Anterior cingulate cortex (tissue), 58 donors: ENCODE data around the gene COQ3.
"Not testable (repeated sequence)": the region's sequence is repeated elsewhere in the genome, so short reads cannot be mapped to it uniquely, and the experiment has no call there.

Source experiments
- DNase-seq, 58 donors: peaks; one replicate each; lab custom pipeline; 2025; lab: John Stamatoyannopoulos, UW

The COQ3 gene

DNA sequence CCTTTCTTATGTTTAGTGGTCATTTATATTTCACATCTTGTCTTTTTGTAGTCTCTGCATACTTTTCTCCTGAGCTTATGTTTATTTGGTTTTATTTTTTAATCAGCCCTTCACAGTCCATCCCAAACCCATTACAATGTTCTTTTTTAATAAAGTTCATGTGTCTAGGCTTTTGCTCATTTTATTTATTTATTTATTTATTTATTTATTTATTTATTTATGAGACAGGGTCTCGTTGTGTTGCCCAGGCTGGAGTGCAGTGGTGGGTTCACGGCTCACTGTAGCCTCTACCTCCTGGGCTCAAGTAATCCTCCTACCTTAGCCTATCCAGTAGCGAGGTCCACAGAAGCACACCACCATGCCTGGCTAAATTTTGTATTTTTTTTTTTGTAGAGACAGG lies 3.1 kb downstream of the COQ3 start:
- DNase-seq, result no peak

DNA sequence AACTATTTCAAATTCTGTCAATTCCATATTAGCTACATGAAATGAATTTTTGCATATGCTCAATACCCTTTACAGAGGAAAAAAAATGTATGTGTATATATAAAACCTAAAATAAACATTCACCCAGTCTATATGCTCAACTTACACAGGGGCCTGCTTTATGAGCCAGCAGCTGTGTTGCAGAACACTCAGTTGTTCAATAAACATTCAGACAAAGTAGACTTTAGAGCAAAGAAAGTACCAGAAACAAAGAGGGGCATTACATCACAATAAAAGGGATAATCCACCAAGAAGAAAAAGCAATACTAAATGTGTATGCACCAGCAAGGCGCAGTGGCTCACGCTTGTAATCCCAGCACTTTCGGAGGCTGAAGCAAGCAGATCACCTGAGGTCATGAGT lies 9.5 kb downstream of the COQ3 start:
- no peak for DNase-seq

DNA sequence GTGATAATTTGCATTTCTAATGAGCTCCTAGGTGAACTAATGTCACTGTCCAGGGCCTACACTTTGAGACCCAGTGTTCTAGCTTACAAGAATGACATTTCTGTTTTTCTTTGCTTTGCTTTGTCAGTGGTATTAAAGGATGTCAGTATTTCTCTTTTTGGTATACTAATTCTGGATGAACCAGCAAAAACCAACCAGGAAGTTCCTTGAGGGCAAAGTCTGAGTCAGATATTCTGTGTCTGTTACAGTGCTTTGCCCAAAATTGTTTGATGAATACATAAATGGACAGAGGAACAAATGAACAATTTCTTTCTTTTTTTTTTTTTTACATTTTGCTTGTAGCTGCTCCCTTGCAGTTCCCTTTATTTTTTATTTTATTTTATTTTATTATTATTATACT lies 15.4 kb downstream of the COQ3 start:
- DNase-seq, result no peak

DNA sequence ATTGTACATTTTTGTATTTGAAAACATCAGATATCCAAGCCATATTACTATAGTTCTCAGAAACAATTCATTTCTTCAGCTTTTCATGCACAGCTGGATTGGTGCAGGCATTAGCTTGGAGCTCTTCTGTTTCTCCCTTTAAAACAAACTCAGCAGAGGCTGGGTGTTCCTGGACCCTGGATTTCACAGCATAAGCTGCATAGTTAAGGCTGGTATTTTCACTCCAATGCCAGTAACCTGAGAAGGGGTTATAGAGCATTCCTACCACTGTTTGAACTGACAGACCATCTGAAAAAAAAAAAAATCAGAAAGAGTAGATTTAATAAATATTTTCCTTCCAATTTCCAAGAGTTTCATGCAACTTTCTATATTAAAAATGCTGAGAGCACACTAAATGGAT lies 24.5 kb downstream of the COQ3 start:
- no peak for DNase-seq

DNA sequence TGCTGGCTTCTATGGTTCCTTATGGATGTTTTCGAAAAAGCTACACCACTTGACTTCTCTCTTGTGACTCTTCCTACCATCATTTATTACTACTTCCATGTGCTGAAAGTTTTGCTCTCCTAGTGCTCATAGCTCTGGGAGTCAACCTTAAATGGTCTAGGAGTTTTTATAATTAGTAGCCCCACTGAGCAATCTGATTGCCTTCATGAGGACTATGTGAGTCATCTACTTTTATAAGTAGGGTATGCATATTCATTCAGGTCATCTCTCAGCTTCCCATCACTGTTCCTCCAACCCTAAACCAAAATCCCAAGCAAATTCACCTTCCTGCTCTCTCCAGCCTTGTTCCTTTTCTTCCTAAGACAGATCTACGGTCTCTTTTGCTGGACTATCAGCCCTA lies 27.1 kb downstream of the COQ3 start:
- no peak for DNase-seq

DNA sequence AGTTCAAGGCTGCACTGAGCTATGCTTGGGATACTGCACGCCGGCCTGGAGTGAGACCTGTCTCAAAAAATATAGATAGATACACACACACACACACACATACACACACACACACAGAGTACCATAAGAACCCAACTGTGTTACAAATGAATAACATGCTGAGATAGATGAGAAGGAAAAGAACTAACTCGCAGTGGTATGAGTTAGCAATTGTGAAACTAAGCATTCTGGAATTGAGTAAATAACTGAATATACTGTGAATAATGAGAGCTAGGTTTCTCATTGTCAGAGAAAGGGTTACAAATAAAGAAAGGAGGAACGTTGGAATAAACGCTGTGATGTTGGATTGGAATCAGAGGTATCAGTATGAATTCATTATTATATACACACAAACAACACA lies 30.0 kb downstream of the COQ3 start:
- no peak for DNase-seq

DNA sequence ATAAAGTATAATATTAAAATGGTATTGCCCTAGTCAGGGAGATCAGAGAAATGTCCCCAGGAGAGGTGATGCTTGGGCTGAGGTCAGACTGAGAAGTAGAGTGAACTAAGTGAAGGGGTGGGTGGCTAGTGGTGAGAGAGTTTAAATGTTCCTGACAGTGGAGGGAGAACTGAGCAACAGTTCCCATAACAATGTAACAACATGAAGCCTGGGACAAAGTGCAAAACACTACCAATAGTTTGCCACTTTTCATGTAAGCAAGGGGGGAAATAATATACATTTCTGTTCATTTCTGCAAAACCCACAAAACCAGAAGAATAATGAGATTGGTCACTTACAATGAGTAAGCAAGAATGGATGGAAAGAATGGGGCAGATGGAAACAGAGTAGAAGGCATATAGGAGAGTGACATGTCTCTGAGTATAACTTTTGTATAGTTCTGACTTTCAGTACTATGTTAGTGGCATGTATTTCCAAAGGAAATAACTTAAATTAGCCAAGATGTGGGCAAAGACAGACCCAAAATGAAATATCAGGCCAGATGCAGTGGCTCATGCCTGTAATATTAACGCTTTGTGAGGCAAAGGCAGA lies 31.2 kb downstream of the COQ3 start:
- DNase-seq, result no peak

DNA sequence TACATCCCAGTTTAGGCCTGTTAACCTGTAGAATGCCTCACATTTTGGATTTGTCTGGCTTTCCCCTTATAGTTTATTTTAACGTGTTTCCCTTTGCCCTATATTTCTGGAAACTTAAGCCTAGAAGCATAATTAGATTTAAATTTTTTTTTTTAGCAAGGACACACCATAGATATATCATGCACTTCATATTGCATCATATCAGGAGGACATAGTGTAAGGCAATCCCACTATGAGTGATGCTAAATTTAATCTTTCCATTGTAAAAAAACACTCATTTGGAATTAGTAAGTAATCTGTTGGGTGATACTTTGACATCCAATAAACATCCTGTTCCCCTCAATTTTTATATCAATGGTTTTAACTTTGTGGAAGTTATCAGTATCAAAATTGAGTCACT lies 34.2 kb downstream of the COQ3 start:
- no peak for DNase-seq

DNA sequence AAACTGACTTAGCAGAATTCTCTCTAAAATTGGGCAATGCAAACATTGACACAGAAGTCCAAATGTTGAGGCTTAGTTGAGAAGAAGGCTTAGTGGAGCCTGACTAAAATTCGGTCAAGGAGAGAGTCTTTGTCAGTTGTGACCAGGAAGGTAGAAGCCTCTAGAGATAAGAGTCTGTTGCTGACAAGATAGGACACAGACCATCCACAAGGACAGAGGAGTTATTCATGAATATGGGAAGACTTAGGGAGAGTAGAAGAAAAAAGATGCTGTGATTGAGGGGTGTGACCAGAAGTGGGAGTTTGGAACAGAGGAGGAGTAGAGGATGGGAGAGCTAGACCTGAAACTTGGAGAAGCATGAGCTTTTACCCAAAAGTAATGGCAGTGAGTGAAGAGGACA lies 37.4 kb downstream of the COQ3 start:
- no peak for DNase-seq

DNA sequence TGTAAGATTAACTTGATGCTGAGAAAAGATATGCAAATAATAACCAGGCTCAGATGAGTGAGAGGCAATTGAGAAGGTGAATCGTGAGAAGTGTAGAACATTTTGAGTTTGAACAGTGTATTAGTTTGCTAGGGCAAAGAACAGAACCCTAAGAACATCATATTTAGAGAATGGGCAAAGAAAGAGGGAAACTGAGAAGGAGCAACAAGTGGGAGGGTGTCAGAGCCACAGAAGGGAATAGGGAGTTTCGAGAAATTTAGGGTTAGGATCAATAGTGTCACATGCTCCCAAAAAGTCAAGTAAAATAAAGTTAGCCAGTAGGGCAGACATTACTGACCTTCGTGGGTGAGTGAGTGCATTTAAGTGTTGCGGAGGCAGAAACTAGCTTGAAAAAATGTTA lies 39.0 kb downstream of the COQ3 start:
- no peak for DNase-seq

DNA sequence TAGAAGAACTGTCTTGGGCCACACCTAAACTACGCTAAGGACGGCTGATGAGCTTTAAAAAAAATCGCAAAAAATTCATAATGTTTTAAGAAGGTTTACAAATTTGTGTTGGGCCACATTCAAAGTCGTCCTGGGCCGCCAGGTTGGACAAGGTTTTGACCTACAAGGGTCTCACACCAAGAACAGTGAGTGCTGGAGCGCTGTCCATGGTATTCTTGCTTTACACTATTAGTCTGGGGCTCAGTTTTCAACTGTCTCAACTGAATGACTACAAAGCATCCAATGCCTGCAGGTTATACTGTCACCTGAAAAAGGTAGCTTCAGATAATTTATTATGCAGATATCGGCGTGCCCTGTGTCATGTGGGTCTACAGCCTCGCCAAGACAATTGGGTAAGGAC lies 40.9 kb downstream of the COQ3 start:
- no peak for DNase-seq

DNA sequence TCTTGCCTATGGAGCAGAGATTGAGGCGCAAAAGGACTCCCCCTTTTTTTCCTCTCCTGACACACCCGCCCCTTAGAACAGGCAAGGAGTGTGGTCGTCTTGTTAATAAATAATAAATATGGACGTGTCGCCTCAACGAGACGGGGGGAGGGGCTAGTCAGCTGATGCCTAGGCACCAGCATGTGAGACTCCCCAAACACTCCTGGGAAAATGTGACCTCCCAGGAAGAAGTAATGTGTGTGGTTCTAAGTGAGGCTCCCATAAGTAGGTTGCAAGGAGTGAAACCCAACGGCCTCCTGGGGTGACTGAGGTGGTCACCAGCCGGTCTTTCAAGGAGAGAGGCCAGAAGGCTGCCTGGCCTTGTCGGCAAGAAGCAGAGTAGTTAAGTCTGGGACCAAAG lies 43.4 kb downstream of the COQ3 start:
- peak in 2 of 58 donors; percentile 5 to 15 for DNase-seq

DNA sequence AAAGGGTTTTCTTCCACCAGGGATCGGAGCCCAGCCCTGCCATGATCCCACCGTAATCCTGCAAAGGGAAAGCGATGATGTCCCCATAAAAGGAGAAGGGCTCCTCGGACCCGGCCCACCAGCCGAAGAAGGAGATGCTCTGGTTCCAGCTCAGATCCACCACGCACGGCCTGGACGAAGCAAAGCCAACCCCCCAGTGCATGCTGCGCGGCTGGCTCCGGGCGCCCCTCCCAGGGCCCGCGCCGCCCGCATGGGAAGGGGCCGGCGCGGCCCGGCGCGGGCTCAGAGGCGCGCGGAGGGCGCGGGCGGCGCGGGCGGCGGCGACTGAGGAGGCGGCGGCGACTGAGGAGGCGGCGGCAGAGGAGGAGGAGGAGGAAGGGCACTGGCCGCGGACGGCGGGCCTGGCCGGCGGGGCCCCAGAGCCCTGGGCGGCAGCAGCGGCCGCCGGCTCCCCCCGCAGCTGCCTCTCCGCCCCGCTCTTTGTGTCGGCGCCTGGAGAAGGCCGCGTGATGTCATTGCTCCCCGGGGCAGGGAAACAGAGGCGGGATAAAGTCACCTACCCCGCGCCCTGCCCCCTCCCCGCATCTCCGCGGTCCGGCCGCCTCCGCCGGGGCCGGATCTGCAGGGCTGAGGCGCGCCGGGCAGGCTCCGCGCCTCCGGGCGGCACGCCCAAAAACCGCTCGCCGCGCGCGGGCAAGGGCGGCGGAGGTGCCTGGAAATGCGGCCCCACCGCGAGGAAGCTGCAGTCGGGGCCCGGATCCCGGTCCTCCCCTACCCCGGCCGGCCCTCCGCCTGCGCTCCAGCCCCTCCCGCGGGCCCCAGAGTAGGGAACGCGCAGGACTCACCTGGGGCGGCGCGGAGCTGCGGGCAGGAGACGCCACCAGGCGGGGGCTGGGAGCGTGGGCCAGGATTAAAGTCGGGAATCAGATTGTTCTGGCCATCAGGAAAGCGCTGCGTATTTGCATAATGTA lies 44.5 kb downstream of the COQ3 start, which contains the start of gene FAXC:
FAXC (minus strand) TSS at position 504 of the 971 bp plus-strand sequence; CDS start at position 202, 302 bp downstream.
- DNase-seq, result peak in 34 of 58 donors; percentile 8 to 67 (median 36)

DNA sequence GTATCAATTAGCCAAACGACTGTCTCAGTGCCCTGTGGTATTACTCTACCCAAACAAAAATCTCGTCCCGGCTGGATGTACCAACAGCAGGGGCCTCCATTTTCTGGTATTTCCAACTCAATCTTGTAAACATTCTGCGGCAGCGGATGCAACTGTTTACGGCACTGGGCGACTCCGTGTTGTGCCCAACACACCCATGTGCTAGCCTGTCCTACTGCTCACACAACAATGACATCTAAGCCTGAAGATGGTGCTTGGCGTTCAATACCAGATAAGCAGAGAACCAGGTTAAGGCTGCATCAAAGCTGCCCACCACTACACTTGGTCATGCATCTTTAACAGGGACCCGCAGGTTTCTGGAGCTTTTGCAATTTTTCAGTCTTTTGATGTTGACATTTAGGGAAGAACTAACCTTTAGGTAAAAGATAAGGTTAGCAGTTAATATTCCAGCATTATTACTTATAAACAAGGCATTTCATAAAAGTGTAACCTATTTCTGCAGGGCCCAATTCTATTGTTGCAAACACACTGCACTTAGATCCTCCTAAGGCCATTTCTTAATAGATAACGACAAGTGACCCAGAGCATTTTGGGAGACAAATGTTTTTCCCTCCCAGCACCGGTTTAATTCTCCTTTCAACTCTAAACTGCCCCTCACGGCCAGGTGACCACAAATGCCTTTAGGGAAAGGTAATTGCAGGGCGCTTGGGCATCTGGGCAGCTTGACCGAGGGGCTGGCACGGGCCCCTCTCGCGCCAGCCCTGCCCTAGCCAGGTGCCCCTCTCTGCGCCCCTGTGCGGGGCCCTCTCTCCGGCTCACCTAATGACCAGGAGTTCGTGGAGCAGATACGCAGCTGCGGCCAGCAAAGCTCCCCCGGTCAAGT lies 45.5 kb downstream of the COQ3 start:
- peak in 11 of 58 donors; percentile 5 to 25 (median 11) for DNase-seq

DNA sequence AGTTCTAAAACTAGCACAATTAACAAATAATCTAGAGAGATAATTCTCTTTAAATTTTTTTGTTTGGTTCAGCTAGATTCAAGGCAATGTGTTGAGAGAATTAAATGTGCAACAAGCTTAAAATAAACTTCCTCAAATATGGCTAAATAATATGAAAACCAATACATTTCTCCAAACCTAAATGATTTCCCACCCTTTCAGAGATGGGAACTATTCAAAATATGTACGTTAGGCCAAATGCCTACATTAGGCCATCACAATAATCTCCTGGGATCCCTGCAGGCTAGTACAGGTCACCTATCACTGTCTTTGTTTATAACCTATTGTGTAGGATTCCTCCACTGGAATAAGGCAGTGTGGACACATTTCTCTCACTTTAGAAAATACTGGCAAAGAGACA lies 46.2 kb downstream of the COQ3 start:
- no peak for DNase-seq

DNA sequence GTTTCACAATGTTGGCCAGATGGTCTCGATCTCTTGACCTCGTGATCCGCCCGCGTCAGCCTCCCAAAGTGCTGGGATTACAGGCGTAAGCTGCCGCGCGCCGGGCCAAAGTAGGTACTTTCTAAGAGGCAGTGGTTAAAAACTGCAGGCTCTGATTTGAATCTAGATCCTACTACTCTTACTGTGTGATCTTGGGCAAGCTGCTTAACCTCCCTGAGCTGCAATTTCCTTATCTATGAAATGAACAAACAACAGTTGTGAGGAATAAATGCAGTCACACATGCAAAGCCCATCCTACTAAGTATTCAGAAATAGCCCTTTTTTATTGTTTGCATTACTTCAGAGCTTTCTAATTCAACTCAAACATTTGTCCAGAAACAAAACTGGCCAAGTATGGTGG lies 47.4 kb downstream of the COQ3 start:
- DNase-seq, result no peak

DNA sequence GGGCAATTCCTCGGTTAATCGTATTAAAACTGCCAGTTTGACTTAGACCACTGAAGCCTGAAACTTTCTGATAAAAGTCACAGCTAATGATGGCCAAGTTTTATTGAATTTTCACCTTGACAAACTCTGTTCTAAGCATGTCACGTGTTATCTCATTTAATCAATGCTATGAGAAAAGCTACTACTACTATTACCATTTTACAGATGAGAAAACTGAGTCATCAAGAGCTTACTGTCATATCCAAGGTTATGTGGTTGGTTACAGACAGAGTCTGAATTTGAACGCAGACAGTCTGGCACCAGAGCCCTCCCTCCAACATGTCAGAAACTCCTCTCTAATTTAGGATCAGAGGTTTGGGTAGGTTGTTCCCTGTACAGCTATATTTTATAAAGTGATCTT lies 48.8 kb downstream of the COQ3 start:
- DNase-seq, result no peak

DNA sequence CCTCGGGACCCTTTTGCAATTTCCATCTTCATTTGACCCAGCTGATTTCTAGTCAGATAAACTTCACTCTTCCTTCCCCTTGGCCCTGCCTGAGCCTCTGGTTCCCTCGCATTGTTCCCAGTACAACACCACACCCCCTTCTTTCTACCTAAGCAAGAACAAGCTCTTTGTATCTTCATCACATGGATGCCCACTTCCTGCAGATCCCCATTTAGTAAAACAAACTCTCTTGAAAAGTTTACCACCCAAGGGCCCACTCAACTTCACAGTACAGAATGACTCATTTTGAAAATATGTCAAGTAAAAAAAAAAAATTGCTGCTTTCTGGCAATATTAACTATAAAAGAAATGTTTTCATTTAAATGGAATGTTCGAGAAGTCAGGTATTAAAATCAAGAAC lies 49.7 kb downstream of the COQ3 start:
- no peak for DNase-seq

DNA sequence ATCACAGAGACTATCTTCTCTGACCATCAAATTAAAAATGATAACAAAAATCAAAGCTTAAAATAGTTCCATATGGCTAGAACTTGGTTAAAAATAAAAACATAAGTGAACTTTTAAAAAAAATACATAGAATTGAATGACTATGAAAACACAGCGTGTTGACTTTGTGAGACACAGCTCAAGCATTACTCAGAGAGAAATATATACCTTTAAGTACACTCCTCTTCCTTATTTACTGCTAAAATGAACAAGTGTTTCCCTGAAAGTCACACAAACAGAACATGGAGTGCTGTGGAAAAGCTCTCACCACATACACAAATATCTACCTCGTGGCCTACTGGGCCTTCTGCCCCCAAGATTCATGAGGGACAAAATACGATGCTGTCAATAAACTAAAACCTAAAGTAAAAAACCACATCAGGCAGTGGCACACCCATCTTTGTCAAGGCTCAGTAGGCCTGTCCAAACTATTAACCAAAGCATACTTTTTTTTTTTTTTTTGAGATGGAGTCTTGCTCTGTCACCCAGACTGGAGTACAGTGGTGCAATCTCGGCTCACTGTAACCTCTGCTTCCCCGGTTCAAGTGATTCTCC lies 52.0 kb downstream of the COQ3 start:
- DNase-seq, result no peak

DNA sequence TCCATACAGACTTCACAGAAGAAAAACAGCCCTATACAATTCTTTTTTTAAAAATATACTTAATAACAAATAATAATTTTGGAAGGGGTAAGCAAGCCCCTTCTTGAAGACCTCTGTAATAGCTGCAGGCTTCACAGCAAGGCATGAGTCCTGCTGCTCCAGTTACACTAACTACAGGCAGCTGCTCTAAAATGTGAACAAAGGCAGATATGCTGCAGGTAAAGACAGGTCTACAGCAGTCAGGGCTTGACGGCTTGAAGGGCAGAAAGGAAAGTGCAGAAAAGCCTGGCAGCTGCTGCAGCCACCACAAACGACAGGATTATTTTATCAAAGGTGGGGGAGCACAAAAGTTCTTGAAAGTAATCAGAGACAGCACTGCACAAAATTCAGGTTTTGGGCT lies 55.8 kb downstream of the COQ3 start:
- DNase-seq, result no peak

DNA sequence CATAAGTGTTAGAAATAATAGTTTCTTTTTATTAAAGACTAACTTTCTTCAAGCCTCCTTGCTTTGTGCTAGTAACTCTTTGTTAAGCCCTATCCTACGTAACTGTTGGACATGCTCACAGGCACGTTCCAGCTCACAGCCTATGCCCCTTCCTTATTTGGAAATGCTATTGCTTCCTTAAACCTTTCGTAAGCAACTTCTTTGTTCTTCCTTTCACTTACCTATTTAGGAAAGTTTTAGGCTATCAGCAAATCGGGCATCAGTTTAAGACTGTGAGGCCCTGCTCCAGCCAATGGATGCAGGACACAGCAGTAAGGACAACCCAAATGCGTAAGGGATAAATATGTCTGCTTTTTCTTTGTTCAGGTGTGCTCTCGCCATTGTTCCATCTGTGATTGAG lies 58.7 kb downstream of the COQ3 start:
- DNase-seq, result not testable (repeated sequence)
